GM21737 (cell line): Measurements from ENCODE around the gene POLR3H.
"Not testable (repeated sequence)": the region's sequence is repeated elsewhere in the genome, so short reads cannot be mapped to it uniquely, and the experiment has no call there.

Experiments used
- ATAC-seq: cut with Tn5 transposase; IDR thresholded peaks from one replicate; pipeline ENCODE4 v1.9.1; 2021; ENCODE audit warnings: mild to moderate bottlenecking, moderate library complexity; ENCODE audit not compliant: unreplicated experiment

POLR3H gene

GRCh38 chr22:41543854-41544670, at the start of gene POLR3H:
Gene POLR3H, minus strand, starts transcription at chr22:41544470. Its CDS starts 369 bp downstream, at chr22:41544101.
- ATAC-seq = peak; percentile 85

- not testable (repeated sequence) for ATAC-seq
These were observed 49.2 kb upstream of the POLR3H start for GRCh38 chr22:41593336-41593960.

GRCh38 chr22:41589391-41590241, 45.3 kb upstream of the POLR3H start, which contains the start of gene PMM1:
Gene PMM1, minus strand, starts transcription at chr22:41589840. Its CDS starts 35 bp downstream, at chr22:41589805.
- peak; percentile 92 for ATAC-seq

- ATAC-seq = no peak
These were observed 43.1 kb upstream of the POLR3H start for GRCh38 chr22:41587347-41587723.

- ATAC-seq = no peak
These were observed 41.6 kb upstream of the POLR3H start for GRCh38 chr22:41585898-41586297.

GRCh38 chr22:41584881-41585280, 40.6 kb upstream of the POLR3H start:
- no peak for ATAC-seq

- no peak for ATAC-seq
These were observed 38.4 kb upstream of the POLR3H start for GRCh38 chr22:41582694-41583093.

GRCh38 chr22:41579997-41580355, 35.7 kb upstream of the POLR3H start:
- no peak for ATAC-seq

GRCh38 chr22:41579297-41579996, 35.2 kb upstream of the POLR3H start:
- no peak for ATAC-seq

GRCh38 chr22:41578818-41579217, 34.5 kb upstream of the POLR3H start:
- ATAC-seq = no peak

- no peak for ATAC-seq
These were observed 33.8 kb upstream of the POLR3H start for GRCh38 chr22:41578114-41578513.

- ATAC-seq = no peak
These were observed 32.6 kb upstream of the POLR3H start for GRCh38 chr22:41576877-41577276.

- ATAC-seq = no peak
These were observed 31.3 kb upstream of the POLR3H start for GRCh38 chr22:41575533-41575932.

GRCh38 chr22:41574847-41575381, 30.6 kb upstream of the POLR3H start:
- no peak for ATAC-seq

GRCh38 chr22:41573677-41574076, 29.4 kb upstream of the POLR3H start:
- no peak for ATAC-seq

- not testable (repeated sequence) for ATAC-seq
These were observed 28.0 kb upstream of the POLR3H start for GRCh38 chr22:41572305-41572704.

GRCh38 chr22:41571786-41572185, 27.5 kb upstream of the POLR3H start:
- ATAC-seq = no peak

GRCh38 chr22:41570221-41570620, 26.0 kb upstream of the POLR3H start:
- no peak for ATAC-seq

- no peak for ATAC-seq
These were observed 24.5 kb upstream of the POLR3H start for GRCh38 chr22:41568811-41569210.

- no peak for ATAC-seq
These were observed 23.2 kb upstream of the POLR3H start for GRCh38 chr22:41567512-41567768.
